ENCODE results near the gene CNTN4. TPM values are rescaled to one million over a fixed set of nuclear protein-coding genes. Genes with fewer than 3 reads are reported as not detected.

Gene CNTN4
- total and polyA plus RNA-seq, 2 experiments from 2014 or later: 5.6 to 7.9 TPM

DNA sequence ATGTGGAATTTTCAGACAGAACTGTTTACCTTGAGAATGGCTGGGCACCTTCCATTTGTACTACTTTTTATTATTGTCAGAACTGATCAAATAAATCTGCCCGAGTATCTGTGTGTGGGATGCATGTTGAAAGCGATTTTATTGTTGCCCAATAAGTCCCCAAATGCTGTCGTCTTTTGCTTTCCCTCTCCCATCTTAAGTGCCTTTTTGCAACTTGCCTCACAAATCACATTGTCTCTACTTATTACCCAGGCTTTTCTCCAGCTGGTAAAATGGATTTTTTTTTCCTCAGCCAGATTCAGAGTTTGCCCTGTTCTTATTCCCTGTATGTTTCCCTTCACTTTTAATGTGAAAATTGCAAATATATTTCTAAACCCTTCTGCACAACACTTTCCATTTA, 163.1 kb downstream of the CNTN4 start:
- H3K27ac ChIP-seq: no peak overlapping the region
- DNase-seq (ENCODE audit: low read depth in 1 of 2, low spot score in 1 of 2): no peak
- no peaks in the 10 kb centered on the region for H3K4me1 ChIP-seq (ENCODE audit: low read depth)
- TF ChIP-seq, protein P1, sequence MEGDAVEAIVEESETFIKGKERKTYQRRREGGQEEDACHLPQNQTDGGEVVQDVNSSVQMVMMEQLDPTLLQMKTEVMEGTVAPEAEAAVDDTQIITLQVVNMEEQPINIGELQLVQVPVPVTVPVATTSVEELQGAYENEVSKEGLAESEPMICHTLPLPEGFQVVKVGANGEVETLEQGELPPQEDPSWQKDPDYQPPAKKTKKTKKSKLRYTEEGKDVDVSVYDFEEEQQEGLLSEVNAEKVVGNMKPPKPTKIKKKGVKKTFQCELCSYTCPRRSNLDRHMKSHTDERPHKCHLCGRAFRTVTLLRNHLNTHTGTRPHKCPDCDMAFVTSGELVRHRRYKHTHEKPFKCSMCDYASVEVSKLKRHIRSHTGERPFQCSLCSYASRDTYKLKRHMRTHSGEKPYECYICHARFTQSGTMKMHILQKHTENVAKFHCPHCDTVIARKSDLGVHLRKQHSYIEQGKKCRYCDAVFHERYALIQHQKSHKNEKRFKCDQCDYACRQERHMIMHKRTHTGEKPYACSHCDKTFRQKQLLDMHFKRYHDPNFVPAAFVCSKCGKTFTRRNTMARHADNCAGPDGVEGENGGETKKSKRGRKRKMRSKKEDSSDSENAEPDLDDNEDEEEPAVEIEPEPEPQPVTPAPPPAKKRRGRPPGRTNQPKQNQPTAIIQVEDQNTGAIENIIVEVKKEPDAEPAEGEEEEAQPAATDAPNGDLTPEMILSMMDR (IDR thresholded peaks at IDR 0.05; ENCODE audit: low read depth, low read length): no peak
- H3K4me3 ChIP-seq: no peak overlapping the region
- H3K27me3 ChIP-seq: no peaks in the 10 kb centered on the region
- H3K36me3 ChIP-seq: no peaks in the 10 kb centered on the region
- H3K9me3 ChIP-seq (ENCODE audit: low read depth): no peaks in the 10 kb centered on the region

DNA sequence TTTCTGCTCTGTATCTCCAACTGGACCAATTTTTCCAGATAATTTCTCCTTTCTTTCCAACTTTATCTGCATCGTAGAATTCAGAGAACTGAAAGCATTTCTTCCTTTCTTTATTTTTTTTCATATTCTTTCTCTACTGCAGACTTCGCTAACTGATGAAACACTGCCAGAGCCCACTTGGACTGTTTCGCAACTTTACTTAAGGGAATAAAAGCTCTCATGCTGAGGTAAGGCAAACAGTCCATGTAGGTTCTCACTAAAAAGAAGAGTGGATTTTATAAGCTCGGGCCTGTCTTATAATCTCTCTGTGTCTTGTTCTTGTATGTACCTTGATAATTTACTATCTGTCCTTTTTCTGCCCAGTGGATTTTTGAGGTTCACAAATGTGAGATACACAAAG, 163.5 kb downstream of the CNTN4 start:
- Histone ChIP-seq H3K9me3 (ENCODE audit: low read depth) (no peaks in the 10 kb centered on the region), H3K4me1 (ENCODE audit: low read depth) (no peaks in the 10 kb centered on the region), H3K27me3 (no peaks in the 10 kb centered on the region), H3K36me3 (no peaks in the 10 kb centered on the region), H3K27ac (no peak overlapping the region), H3K4me3 (no peak overlapping the region)
- DNase-seq (ENCODE audit: low read depth in 1 of 2, low spot score in 1 of 2): no peak
- TF ChIP-seq, protein P1 (IDR thresholded peaks at IDR 0.05; ENCODE audit: low read depth, low read length): no peak

DNA sequence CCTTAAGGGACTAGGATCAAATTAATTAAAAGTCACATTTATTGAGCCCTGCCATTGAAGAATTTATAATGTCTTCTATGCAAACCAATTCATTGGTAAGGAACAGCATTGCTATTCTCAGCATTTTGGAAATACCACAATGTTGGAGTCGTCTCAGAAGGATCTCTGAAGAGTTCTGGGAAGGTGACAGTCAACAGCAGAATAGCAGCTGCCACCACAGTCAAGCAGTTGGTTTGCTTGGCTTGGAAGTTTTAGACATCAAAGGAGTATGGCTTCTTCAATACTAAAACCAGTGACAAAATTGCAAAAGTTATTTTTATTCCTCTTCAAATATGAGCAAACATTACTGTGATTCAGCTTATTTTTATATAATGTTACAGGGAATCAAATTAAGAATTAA, 167.9 kb downstream of the CNTN4 start:
- TF ChIP-seq, protein P1 (IDR thresholded peaks at IDR 0.05; ENCODE audit: low read depth, low read length): no peak
- no peak overlapping the region for H3K27ac ChIP-seq
- DNase-seq (ENCODE audit: low read depth in 1 of 2, low spot score in 1 of 2): no peak
- no peaks in the 10 kb centered on the region for H3K36me3 ChIP-seq
- H3K9me3 ChIP-seq (ENCODE audit: low read depth): no peaks in the 10 kb centered on the region
- no peak overlapping the region for H3K4me3 ChIP-seq
- no peaks in the 10 kb centered on the region for H3K4me1 ChIP-seq (ENCODE audit: low read depth)
- no peaks in the 10 kb centered on the region for H3K27me3 ChIP-seq

DNA sequence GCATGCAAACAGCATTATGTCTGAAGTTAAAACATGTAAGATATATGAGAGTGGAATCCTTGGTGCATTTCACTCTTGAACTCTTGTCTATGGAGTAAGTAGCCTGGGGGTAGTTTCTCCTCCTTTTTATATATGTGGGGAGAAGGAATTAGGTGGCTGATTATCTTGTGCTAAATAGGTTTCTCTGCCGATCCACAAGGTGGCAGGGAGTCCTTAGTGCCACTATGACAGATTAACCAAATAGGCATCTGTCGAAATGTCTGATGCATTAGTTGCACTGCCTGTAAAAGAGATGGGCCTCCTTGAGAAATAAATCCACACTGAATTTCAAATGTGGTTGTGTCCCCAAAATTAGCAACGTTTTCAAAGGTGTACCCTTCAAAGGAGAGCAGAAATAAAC, 170.1 kb downstream of the CNTN4 start:
- H3K4me3 ChIP-seq: no peak overlapping the region
- H3K27ac ChIP-seq: no peak overlapping the region
- TF ChIP-seq, protein P1 (IDR thresholded peaks at IDR 0.05; ENCODE audit: low read depth, low read length): no peak
- no peaks in the 10 kb centered on the region for H3K4me1 ChIP-seq (ENCODE audit: low read depth)
- H3K27me3 ChIP-seq: no peaks in the 10 kb centered on the region
- DNase-seq (ENCODE audit: low read depth in 1 of 2, low spot score in 1 of 2): peak in 1 of 2 donors; percentile 2
- no peaks in the 10 kb centered on the region for H3K36me3 ChIP-seq
- H3K9me3 ChIP-seq (ENCODE audit: low read depth): no peaks in the 10 kb centered on the region

DNA sequence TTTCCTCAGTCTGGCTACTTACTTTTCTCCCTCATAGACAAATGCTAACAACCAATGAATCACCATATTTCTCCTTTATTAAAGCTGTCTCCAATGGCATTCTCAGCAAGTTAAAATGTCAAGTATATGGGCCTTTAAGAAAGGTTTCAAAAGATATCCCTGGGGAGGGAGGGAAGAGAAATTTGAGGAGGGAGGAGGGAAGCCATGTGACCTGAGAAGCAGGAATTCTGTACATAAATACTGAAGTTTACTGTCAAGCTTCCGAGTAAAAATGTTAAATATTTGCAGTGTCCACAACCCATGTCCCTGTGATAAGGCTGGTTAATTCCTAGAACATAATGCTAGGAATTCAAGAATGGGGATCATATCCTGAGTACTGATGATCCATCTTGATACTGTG, 175.9 kb downstream of the CNTN4 start:
- H3K36me3 ChIP-seq: no peaks in the 10 kb centered on the region
- TF ChIP-seq, protein P1 (IDR thresholded peaks at IDR 0.05; ENCODE audit: low read depth, low read length): no peak
- H3K4me3 ChIP-seq: no peak overlapping the region
- H3K27me3 ChIP-seq: no peaks in the 10 kb centered on the region
- no peak overlapping the region for H3K27ac ChIP-seq
- no peaks in the 10 kb centered on the region for H3K9me3 ChIP-seq (ENCODE audit: low read depth)
- no peak for DNase-seq (ENCODE audit: low read depth in 1 of 2, low spot score in 1 of 2)
- no peaks in the 10 kb centered on the region for H3K4me1 ChIP-seq (ENCODE audit: low read depth)

DNA sequence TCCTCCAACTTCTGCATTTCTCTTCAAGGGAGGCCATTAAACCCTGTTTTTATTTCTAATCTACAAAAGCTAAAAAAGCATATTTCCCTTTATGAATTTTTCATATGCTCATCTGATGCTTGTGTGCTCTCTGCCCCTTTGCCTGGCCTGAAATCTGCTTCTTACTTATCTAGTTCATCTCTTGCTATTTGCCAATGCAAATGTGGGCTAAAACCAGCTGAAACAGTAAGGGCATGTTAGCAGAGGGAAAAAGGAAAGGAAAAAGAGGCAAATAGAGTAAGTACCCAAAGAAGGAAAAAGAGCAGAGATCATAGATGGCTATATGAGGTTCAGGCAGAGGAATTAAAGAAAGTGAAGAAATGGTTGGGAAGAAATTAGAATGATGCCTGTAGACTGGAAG, 185.2 kb downstream of the CNTN4 start:
- TF ChIP-seq, protein P1 (IDR thresholded peaks at IDR 0.05; ENCODE audit: low read depth, low read length): no peak
- H3K27me3 ChIP-seq: no peaks in the 10 kb centered on the region
- no peaks in the 10 kb centered on the region for H3K9me3 ChIP-seq (ENCODE audit: low read depth)
- H3K36me3 ChIP-seq: no peaks in the 10 kb centered on the region
- no peak overlapping the region for H3K4me3 ChIP-seq
- DNase-seq (ENCODE audit: low read depth in 1 of 2, low spot score in 1 of 2): no peak
- H3K27ac ChIP-seq: no peak overlapping the region
- no peaks in the 10 kb centered on the region for H3K4me1 ChIP-seq (ENCODE audit: low read depth)

Data from cardiac muscle cell (in vitro differentiated cells and primary cell).